Islet of Langerhans (tissue), 1 donor: ENCODE results near the gene NAA10.

Source experiments
- FAIRE-seq: peaks from one replicate; lab custom pipeline; 2011; peaks lifted over from hg19 to GRCh38; lab: Jason Lieb, UNC

Gene NAA10

GRCh38 chrX:153883163-153883843 is 51.5 kb downstream of the NAA10 start:
- FAIRE-seq: no peak

GRCh38 chrX:153882557-153882956 is 52.3 kb downstream of the NAA10 start:
- FAIRE-seq: no peak

- FAIRE-seq: no peak
These were observed 52.7 kb downstream of the NAA10 start for GRCh38 chrX:153882086-153882498.

DNA sequence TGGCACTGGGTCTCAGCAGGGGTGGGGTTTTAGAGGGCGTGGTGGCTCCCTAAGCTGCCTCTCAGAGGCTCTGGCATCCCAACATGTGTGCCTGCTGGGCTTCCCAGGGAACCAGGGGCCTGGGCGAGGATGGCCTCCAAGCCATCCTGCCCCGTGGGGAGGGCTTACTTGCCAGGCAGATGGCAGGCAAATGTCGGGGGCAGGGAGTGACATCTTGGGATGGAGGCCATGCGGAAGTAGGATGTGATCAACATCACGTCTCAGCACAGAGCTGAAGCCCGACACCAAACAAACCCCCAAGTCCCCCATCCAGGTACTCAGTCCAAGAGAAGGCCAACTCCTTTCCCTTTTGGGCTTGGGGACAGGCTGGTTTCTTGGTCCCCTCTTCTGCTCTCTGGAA is 53.6 kb downstream of the NAA10 start:
- FAIRE-seq: no peak

DNA sequence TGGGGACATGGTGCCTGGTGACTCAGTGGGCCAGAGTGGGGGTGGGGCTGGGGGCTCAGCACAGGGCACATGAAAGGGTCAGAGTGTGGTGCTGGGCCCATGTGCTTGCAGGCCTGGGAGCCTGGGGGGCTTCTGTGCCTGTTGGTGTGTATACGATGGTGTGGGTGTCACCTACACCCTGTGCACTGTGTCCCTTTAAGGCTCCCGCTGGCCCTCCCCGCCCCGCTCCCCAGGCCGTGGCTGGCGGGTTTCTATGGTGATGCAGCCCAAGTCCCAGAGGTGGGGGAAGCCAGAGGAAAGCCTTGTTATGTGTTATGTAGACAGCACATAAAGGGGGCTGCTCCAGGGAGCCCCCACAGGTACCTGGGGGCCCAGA is 54.4 kb downstream of the NAA10 start:
- FAIRE-seq: no peak

DNA sequence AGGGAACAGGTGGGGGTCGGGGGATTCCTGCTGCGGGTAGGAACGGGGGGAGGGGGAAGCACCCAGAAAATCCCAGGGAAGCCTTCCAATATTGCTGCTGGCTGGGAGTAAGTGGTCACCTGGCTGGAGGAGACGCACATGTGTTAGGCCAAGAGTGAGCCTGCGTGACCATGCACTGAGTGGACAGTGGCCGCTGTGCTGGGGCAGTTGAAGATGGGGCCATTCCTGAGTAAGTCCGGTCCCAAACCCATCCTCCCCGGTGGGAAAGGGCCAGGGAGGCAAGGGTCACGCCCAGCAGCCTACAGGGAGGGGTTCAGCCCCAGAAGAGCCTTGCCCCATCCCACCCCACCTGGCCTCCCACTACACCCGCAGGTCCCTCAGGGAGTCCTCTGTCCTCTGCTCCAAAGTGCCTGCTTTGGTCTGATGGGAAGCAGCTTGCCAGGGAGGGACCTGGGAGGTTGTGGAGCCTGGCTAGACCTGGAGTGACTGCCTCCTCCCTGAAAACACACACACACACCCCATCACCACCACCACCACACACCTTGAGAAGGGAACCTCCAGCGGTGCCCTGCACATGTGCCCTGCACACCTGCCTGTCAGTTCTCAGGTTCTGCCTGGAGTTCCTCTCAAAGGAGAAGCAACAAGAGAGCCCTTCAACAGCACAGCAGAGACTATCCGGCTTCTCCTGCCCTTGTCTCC is 54.9 kb downstream of the NAA10 start:
- FAIRE-seq: no peak
